Astrocyte (in vitro differentiated cells and primary cell): ENCODE measurements around the gene APOA5. TPM values are rescaled to one million over a fixed set of nuclear protein-coding genes. Genes with fewer than 3 reads are reported as not detected.

Source experiments
- total RNA-seq: library from RNA; stranded (reverse); gene quantifications from 2 replicates; pipeline ENCODE4 v1.2.1, GENCODE V29; 2021

The APOA5 gene
- total RNA-seq, 1 donor from 2014 or later: not detected

Other genes starting within 250 kb of the APOA5 start
- 8.0 and 9.3 TPM in 2 replicates for gene BUD13, start 18.9 kb downstream of the APOA5 start, total RNA-seq
- gene ZPR1, start 3.9 kb downstream of the APOA5 start, total RNA-seq: 65.1 and 67.3 TPM in 2 replicates
- gene APOA4, start 31.4 kb upstream of the APOA5 start, total RNA-seq: not detected in 2 replicates
- not detected in 2 replicates for gene APOC3, start 38.0 kb upstream of the APOA5 start, total RNA-seq
- 3.9 and 6.0 TPM in 2 replicates for gene APOA1, start 45.7 kb upstream of the APOA5 start, total RNA-seq